HG03064 (cell line): Measurements from ENCODE around the gene GDF9.

Source experiments
- ATAC-seq: cut with Tn5 transposase; IDR thresholded peaks from one replicate; pipeline ENCODE4 v1.9.1; 2021; ENCODE audit warnings: low read depth; ENCODE audit not compliant: unreplicated experiment

Gene GDF9

GRCh38 chr5:132822650-132823480 lies 43.4 kb downstream of the GDF9 start:
- no peak for ATAC-seq

GRCh38 chr5:132821791-132822190 lies 44.5 kb downstream of the GDF9 start:
- no peak for ATAC-seq

DNA sequence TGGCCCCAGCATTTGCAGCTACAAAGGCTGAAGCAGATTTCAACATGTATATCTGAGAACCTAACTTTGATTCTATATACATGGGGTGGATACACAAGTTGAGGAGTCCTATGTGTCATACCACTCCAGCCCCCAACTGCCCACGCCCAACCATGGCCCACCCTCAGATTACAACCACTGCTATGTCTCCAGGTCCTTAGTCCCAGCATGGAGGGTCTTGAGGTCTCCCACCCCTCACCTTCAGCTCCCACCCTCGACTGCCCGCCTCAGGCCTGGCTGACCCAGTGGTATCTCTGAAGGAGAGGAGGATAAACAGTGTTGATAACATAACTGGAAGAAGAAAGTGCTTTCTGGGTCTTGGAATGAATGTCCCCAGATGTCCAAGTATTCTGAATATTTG lies 44.9 kb downstream of the GDF9 start:
- ATAC-seq: no peak

DNA sequence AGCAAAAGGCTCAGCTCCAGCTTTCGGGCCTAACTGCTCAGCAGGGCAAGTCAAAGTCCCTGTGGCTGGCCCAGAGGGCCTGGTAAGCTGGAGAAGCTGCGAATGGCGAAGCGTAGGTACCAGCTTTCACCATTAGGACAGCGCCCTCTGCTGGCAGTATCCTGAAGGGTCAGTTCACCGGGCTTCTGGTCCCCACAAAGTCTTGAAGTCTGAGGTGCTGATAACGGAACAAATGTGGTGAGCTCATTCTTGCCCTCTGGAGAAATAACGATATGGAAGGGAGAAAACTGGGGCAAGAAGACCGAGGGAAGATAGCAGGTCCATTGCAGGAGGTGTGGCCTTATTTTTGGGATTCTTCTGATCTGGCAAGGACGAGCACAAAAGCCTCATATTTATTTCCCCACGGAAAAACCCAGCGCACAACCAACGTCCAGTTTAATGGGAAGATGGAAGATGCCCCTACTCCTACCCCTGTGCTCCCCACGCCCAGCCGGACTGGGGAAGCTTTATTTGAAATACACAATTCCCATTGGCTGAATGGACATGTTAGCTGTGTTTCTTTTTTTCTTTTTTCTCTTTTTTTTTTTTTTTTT lies 46.0 kb downstream of the GDF9 start:
- peak; percentile 75 for ATAC-seq

GRCh38 chr5:132819468-132819867 lies 46.8 kb downstream of the GDF9 start:
- no peak for ATAC-seq

GRCh38 chr5:132817011-132817410 lies 49.3 kb downstream of the GDF9 start:
- ATAC-seq: no peak

DNA sequence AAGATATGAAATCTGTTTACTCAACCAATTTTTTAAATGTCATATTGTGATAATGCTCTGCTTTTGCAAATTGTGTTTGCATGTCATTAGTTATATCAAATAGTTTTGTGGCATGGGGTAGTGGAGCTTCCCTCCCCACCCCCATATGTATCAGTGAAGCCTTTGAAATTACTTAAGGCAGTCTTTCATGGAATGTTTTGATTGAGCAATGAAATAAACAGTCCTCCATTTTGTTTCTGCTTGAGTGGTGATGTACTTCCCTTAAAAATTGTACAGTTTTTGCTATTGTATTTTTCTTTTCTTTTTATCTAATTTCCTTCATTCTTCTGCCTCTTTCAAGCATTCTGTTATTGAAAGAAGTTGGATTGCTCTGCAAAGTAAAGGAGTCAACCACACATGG lies 49.7 kb downstream of the GDF9 start:
- ATAC-seq: no peak

GRCh38 chr5:132816083-132816482 lies 50.2 kb downstream of the GDF9 start:
- ATAC-seq: no peak

DNA sequence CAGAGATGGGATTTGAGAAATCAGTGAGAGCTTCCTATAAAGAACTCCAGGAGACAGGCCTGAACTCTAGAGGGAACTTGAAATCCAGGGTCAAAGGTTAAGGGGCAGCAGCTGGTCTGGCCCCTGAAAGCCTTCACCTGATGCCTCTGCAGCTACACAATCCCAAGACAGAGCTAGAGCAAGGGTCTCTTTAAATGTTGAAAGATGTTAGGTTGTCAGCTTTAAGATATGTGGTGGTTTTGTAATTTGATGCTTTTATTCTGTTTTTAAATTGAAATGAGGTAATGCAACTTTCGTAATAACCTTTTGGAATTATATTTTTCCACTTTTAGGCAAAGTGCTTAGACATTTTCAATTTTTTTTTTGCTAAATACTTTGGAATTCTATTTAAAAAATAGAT lies 50.8 kb downstream of the GDF9 start:
- no peak for ATAC-seq

DNA sequence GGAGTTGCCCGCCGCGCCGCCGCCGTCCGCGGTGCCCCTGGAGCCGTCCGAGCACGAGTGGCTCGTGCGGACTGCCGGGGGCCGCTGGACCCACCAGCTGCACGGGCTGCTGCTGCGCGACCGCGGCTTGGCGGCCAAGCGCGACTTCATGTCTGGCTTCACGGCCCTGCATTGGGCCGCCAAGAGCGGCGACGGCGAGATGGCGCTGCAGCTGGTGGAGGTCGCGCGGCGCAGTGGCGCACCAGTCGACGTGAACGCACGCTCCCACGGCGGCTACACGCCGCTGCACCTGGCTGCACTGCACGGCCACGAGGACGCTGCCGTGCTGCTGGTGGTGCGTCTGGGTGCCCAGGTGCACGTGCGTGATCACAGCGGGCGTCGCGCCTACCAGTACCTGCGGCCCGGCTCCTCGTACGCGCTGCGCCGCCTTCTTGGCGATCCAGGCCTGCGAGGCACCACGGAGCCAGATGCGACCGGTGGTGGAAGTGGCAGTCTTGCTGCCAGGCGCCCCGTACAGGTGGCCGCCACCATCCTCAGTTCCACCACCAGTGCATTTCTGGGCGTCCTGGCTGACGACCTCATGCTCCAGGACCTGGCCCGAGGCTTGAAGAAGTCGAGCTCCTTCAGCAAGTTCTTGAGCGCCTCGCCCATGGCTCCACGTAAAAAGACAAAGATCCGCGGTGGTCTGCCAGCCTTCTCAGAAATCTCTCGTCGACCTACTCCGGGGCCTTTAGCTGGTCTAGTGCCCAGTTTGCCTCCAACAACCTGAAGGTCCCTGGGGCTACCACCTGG lies 51.6 kb downstream of the GDF9 start:
- no peak for ATAC-seq

- ATAC-seq: no peak
These were observed 52.4 kb downstream of the GDF9 start for GRCh38 chr5:132813599-132814502.

DNA sequence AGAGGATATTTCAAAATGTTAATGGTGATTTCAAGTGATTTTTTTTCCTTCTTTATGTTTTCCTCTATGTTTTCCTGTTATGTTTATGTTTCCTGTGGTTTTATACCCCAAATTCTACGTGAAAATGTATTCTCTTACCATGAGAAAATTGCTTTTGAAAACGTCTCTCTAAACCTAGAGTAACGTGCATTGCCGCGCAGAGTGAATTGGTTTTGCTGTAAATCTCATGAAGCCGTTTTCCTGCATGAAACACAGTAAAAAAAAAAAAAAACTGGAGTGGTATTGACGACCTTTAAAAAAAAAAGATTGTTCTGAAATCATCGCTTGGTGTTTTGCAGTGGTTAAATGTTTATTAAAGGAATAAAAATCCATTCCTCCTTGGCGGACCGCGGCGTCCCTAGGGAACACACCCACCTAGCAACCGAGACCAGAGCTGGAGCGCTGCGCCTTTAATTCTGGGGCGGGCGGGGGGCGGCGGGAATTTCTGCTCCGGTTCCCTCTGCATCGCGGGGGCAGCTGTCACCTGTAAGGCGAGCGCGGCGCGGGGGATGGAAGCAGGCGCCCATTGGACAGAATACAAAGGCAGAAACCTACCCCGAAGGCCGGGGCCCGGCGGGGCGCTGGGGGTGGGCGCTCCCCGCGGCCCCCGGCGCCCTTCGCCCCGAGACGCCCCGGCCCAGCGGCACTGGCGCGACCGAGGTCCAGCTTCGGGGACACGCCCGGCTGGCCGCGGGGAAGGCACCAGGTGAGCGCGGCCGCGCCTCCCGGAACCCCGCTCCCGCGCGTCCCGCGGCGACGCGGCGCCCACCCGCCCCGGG lies 53.3 kb downstream of the GDF9 start, which contains the start of gene SOWAHA:
Gene SOWAHA (plus strand): TSS at position 522 of the 818 bp plus-strand sequence. CDS start 320 bp downstream, outside the sequence.
- ATAC-seq: no peak

DNA sequence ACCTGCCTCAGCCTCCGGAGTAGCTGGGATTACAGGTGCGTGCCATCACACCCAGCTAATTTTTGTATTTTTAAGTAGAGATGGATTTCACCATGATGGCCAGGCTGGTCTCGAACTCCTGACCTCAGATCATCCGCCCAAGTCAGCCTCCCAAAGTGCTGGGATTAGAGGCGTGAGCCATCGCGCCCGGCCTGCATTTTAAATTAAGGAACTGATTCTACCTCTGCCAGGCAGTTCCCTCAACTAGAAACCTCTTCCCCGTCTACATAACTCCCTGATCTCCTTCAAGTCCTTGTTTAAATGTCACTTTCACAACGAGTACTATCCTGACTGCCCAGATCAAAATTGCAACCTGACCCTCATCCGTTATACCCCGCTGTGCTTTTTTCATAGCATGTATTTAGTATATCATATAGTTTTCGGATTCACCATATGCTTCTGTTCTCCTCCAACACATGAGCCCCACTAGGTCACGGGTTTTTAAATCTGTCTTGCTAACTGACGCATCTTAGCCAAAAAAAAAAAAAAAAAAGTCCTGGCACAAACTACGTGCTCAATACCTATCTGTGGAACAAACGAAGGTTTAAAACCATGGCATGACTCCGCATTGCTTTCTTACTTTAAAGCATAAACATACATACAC lies 54.0 kb downstream of the GDF9 start:
- no peak for ATAC-seq
